ENCODE measurements around the gene SDK2. TPM values are rescaled to one million over a fixed set of nuclear protein-coding genes. Genes with fewer than 3 reads are reported as not detected.
A peak's percentile ranks its signal among the peaks of the same experiment; 100 is the strongest.

Gene SDK2
- total and polyA plus RNA-seq, 2 of the 8 experiments (the other 6 are each of a cell fraction or from before 2014, with no cell fraction given) = 3.9 to 4.1 TPM

DNA sequence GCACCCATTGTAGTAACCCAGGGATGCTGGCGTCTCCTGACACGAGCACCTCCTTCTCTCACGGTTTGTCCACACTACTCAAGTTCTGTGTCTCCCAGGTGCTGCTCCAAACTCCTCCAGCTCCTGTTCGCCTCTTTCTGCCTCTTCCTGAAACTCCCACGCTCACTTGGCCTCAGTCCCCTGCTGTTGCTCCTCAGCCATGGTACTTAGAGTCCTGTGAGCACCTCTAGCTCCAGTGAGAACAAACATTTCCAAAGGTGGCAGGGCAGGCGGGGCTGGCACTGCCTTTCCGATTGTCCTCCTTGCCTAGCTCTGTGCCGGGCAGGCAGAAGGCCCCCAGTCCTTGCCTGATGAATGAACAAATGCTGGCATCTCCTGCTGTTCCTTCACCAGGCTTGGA lies 146.1 kb downstream of the SDK2 start:
- Histone ChIP-seq H3K56ac (replicated peaks; ENCODE audit: insufficient read length, low read depth, low read length) (no peak overlapping the region), H3K4me1 (replicated peaks in 1 of 4; ENCODE audit: control insufficient read depth in 3 of 4, insufficient read depth in 4 of 4, low read length in 3 of 4) (peaks cover 0 to 6% (median 1%) of the 10 kb centered on the region in 4 experiments; a peak in 3 of 7 replicates), H3K4me3 (ENCODE audit: extremely low read depth in 1 of 4, insufficient read depth in 2 of 4, low read depth in 3 of 4, low read length in 4 of 4) (no peak overlapping the region), H4K20me1 (replicated peaks in 1 of 2; ENCODE audit: control insufficient read depth in 1 of 2, insufficient read depth in 2 of 2, low read length in 2 of 2) (peaks cover 0 to 2% of the 10 kb centered on the region in 2 experiments), H3K36me3 (ENCODE audit: control insufficient read depth in 2 of 4, insufficient read depth in 4 of 4, low read length in 3 of 4) (no peaks in the 10 kb centered on the region), H2BK120ac (replicated peaks; ENCODE audit: low read depth, low read length) (no peak overlapping the region), H3K79me2 (ENCODE audit: control insufficient read depth in 1 of 2, insufficient read depth in 2 of 2, low read length in 2 of 2) (no peaks in the 10 kb centered on the region), H2BK15ac (ENCODE audit: low read length) (no peak overlapping the region), H3K9me3 (ENCODE audit: insufficient read depth in 2 of 2, low read depth in 1 of 2, low read length in 1 of 2) (no peaks in the 10 kb centered on the region), H3K79me1 (ENCODE audit: low read depth, low read length) (0 out of 2 replicates have a peak, but pooled peaks cover 4% of the 10 kb centered on the region), H2BK5ac (ENCODE audit: low read depth, low read length) (no peak overlapping the region), H3K23ac (ENCODE audit: insufficient read length) (no peak overlapping the region), H3K27me3 (replicated peaks in 1 of 4; ENCODE audit: control insufficient read depth in 3 of 4, extremely low read depth in 1 of 4, insufficient read depth in 3 of 4, low read length in 3 of 4) (no peaks in the 10 kb centered on the region; a peak in 2 of 7 replicates), H2BK12ac (ENCODE audit: low read depth, low read length) (no peak overlapping the region), H3K18ac (ENCODE audit: extremely low read depth, low read length) (no peak overlapping the region), H3K14ac (ENCODE audit: insufficient read length) (no peak overlapping the region), H2AFZ (ENCODE audit: low read length) (no peak overlapping the region), H4K8ac (ENCODE audit: extremely low read depth, insufficient read depth, low read length) (peak overlapping the region; percentile 22; the same call in 1 of the 2 replicates), H3K4me2 (ENCODE audit: insufficient read depth in 1 of 2, low read depth in 2 of 2, low read length in 2 of 2) (no peak overlapping the region), H4K91ac (replicated peaks; ENCODE audit: insufficient read length, low read length) (no peak overlapping the region), H3K9ac (replicated peaks in 1 of 4; ENCODE audit: extremely low read depth in 1 of 4, low read depth in 3 of 4, low read length in 3 of 4) (no peak overlapping the region), H3K23me2 (ENCODE audit: low read depth, low read length) (peaks cover 3% of the 10 kb centered on the region; the same call in 1 of the 2 replicates), H3K27ac (ENCODE audit: low read depth, low read length) (no peak overlapping the region), H2AK5ac (ENCODE audit: low read depth, low read length) (no peak overlapping the region), H2BK20ac (ENCODE audit: low read length) (no peak overlapping the region), H3K4ac (replicated peaks; ENCODE audit: insufficient read length, low read depth, low read length) (no peak overlapping the region), H4K5ac (ENCODE audit: insufficient read length, low read depth, low read length) (no peak overlapping the region)
- 85% methylated on average over 8 of the region's 8 CpGs; no CpG with 5 or more reads in 1 of the 2 experiments for WGBS, 2 experiments (ENCODE audit: extremely low coverage in 1 of 2, insufficient coverage in 1 of 2, insufficient read length in 1 of 2, insufficient replicate concordance in 2 of 2, low coverage in 1 of 2, low lambda C conversion rate in 2 of 2, missing lambda C conversion rate in 1 of 2)
- no peak for FAIRE-seq
- CTCF ChIA-PET (ENCODE audit: partially characterized antibody) = interaction anchor here (0.9 to 1.6 kb wide), 3 partner anchors 11 to 88 kb away, joined by 3 read pairs; no protein-coding TSS in a partner anchor
- POLR2A ChIA-PET (ENCODE audit: partially characterized antibody) = interaction anchor here (1.2 kb wide), 1 partner anchor 12 kb away, joined by 3 read pairs; no protein-coding TSS in a partner anchor
- no peak for DNase-seq (ENCODE audit: low read depth in 1 of 2, low spot score in 2 of 2)
- TF ChIP-seq KDM1A (IDR thresholded peaks at IDR 0.05; ENCODE audit: borderline replicate concordance, low read length) (no peak), TEAD4 (IDR thresholded peaks at IDR 0.05; ENCODE audit: low read depth, low read length) (no peak), SP2 (IDR thresholded peaks at IDR 0.05; ENCODE audit: low read length) (no peak), SRF (IDR thresholded peaks at IDR 0.05; ENCODE audit: low read depth, low read length) (no peak), TAF1 (IDR thresholded peaks at IDR 0.05; ENCODE audit: low read depth, low read length) (no peak), YY1 (IDR thresholded peaks at IDR 0.05; ENCODE audit: low read depth, low read length) (no peak), CHD1 (IDR thresholded peaks at IDR 0.05; ENCODE audit: low read depth, low read length) (no peak)
- TF ChIP-seq, protein P1, sequence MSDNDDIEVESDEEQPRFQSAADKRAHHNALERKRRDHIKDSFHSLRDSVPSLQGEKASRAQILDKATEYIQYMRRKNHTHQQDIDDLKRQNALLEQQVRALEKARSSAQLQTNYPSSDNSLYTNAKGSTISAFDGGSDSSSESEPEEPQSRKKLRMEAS (IDR thresholded peaks at IDR 0.05) = no peak
